Hematopoietic multipotent progenitor cell treated with erythropoietin and hydrocortisone succinate and interleukin-3 and kit ligand, for 8 days (in vitro differentiated cells): ENCODE measurements around the gene RAG2.

ENCODE experiments used
- DNase-seq: peaks from one replicate; pipeline ENCODE4 v3.0.0-alpha.2; 2015

RAG2 gene

DNA sequence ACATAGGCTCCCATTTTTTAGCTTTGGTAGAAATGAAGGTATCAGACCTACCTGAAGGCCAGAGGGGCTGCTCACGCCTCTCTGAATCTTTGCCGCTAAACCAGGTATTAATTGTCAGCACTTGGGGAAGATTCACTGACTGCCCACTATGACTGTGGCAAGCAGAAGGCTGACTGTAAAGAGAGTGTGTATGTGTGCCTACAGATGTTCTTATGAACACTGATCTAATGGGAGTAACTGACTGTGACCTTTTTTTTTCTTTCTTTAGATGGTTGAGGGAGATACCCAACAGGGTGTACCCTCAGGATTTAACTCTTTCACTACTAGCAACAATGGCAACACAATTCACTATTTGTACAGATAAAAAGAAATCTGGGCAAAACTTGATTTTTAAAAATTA lies at the start of gene RAG2:
Gene RAG2, minus strand, starts transcription at position 186 of the 400 bp plus-strand sequence. CDS start 4,068 bp downstream, outside the sequence.
- peak; percentile 40 for DNase-seq

DNA sequence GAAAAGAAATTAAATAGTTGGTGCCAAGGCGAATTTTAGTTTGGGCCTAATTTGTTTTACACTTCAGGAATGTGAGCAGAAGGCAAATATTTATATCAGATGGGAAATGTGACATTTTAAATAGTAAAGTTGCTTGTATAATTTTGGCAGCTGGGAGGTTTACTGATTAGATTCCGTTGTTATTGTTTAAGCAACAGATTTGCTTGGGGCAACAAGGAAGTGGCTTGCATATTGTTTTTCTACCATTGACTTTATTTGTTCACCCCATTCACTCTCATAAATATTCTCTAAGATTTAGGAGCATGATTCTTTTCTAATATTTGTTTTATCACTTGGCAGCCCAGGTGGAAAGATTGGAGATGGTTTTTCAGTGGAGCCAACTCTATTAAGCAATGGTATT lies 40.5 kb upstream of the RAG2 start:
- DNase-seq = no peak

DNA sequence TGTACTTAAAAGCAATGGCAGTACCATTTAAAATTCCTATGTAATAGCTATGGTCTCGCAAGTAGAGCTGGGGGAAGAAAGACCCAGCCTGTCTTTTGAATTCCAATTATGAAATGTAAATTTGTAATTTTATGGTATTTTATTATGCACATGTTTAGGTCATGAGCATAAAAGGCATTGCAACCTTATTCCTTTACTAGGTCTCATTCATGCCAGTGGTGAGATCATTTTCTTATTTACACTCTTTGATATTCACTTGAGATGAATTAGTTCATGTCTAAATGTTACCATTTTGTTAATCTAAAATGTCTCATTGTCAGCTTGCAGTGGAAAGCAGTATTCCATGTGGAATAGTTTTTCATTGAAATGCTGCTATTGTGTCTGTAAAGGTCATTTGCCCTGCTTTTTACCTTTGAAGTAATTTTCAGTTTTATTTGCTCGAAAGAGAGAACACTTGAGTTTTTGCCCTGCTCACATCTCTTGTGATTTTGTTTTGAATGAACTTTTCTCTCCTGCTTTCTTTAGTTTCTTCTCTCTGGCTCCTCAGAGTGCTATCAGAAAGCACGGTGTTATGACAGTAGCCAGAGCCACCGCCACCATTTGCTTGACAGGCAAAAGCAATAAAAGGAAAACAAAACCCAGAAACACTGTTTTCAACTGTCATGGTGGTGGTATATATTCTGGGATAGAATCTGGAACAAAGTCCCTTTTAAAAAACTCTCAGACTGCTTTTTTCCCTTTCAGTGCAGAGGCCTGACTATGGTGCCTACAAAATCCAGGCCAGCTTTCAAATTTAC lies 37.2 kb upstream of the RAG2 start:
- DNase-seq = no peak

DNA sequence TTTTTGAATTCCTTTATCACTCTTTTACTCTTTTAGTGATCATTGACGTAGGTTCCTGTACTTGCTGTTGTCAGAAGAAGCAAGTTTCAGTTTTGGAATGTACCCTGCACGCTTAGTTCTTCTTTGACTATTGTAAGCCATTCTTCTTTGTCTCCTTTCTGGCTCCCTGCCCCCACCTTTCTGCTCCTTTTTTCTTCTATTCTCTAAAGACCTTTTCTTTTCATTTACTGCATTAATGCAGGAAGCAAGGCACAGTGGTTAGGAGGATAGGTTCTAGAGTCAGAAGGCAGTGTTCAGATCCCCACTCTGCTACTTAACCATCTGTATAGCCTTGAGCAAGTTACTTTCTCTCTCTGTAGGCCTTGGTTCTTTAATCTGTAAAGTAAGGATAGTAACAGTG lies 33.7 kb upstream of the RAG2 start:
- no peak for DNase-seq

DNA sequence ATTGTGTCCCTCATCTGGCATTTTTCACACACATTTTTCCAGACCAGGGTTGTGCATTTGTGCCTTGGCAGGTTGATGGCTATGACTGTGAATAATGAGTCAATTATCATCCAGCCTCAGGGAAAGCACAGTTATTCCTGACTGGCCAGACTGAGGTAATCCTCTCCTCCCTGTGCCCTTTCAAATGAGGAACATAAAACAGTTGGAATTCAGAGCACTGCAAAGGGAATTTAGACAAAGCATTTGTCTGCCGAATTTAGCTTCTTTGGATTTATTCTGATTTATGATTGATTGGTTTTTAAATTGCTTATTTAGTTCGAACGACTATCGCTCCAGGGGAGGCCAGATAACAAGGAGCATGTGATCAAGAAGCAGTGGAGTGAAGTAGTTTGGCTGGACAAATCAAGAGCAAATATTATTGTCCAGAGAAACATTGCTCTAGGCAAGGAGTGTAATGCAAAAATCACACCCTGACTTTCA lies 30.8 kb upstream of the RAG2 start:
- no peak for DNase-seq

DNA sequence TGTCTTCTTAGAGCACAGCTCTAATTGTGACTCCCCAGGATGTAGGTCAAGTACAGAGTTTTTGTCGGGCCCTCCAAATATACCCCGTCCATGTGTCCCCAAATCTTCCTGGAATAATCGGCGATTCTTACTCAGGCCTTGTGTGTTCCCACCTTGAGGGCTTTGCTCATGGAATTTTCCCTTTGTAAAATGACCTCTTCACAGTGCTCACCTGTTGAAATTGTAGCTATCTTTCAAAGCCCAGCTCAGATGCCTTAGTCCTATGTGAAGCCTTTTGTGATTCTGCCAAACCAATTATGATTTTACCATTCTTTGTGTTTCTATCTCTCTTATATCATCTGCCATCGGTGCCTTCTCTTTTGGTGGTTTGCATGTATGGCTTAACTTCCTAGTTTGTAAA lies 30.1 kb upstream of the RAG2 start:
- no peak for DNase-seq

DNA sequence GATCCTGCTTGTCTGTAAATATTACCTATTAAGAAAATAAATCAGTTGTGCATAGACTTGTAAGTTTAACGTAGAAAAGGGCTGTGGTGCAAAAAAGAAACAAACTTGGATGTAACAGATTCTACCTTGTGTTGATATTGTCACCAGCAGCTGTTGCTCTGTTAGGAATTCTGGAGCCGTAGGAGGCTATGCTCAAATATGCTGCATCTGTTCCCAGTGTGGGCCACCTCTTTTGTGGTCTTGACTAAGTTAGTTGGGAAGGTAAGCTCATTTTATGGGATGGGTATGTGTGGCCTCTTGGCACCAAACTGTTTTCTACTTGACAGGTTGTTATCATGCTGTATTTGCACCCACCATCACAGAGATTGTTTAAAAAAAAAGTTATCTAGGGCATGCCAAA lies 29.4 kb upstream of the RAG2 start:
- no peak for DNase-seq

DNA sequence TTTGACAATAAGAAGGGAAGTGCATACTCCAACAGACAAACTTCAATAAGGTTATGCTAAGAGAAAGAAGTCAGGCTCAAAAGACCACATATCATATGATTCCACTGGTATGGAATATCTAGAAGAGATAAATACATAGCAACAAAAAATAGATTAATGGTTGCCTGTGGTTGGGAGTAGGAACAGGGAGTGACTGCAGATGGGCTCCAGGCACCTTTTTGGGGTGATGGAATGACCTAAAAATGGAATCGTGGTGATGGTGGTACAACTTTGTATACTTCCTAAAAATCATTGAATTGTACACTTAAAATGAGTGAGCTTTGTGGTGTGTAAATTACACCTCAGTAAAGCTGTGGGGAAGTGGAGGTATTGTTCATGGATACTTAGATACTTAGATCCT lies 29.0 kb upstream of the RAG2 start:
- DNase-seq = no peak

DNA sequence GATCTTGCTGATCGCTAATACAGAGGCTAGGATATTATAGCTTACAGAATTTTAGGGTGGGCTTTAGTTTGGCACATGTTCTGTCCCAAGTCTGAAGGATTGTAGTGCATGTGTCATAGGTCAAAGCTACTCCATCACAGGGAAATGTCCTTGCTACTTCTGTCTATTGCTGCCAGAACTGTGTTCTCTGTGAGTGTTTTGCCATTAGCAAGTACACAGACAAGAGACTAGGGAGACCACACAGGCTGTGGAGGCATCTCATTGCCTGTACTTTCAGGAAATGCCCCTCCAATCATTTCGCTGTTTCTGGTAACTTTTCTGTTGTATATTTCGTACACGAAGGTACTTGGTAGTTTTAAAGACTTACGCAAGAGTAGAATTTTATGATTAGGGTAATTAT lies 25.5 kb upstream of the RAG2 start:
- no peak for DNase-seq

DNA sequence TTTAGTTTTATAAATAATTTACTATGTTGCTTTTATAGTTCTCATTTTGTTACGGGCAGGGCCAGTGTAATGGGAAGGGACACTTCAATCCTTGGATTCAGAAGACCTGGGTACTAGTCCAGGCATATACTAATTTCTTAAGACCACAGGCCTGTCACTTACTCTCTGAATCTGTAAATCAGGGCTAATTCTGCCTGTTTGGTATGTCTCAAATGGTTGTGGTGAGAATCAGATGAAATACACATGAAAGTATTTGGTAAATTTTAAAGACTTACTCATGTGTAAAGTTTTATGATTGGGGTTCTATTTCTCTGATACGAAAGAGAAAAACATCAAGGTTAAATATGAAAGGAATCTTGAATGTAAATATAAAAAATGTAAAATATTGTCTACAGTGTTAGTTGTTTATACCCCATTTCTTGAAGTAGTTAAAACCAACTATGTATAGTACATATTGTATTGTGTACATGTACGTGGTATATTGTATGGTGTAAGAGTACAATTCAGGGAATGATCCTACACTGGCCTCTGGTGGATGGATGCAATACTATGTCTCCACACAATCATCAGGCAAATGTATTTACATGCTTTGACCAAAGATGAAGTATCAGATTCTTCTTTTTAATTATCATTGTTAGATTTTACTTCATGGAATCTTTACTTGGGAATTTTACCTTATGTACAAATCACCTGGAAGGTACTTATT lies 24.5 kb upstream of the RAG2 start:
- DNase-seq = peak; percentile 81

DNA sequence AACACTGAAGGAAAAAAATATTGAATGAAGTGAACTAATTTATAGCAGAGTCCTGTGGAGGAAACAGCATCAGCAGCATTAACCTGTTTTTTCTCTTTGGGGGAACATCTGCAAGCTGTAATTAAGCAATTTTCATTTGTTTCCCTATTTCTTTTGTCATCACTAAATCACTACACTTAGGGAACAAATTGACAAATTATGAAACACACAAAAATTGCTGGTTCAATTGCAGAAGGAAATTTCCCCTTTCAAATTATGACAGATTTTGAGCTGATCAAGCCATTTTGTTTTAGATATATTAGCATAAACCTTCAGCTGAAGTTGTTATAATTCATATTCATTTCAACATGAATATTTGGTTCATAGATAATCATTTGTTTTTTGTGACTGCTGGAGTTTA lies 22.2 kb upstream of the RAG2 start:
- no peak for DNase-seq

DNA sequence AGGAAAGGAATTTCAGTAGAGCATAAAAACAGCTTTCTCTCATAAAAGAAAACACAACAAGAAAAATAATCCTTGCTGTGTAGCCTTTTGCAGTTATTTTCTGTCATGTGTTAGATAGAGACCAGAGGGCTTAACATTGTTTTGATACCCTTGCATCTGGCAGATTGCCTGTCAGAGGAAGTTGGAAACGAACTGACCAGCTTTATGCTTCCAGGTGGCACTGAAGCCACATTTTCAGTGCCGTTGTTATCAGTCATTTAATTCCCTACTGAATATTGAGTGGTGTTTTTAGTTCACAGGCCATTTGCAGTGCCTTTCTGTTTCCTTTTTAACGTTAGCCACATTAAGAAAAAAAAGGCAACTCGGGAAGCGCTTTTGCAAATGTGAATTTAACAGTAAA lies 21.5 kb upstream of the RAG2 start:
- DNase-seq = peak; percentile 78

DNA sequence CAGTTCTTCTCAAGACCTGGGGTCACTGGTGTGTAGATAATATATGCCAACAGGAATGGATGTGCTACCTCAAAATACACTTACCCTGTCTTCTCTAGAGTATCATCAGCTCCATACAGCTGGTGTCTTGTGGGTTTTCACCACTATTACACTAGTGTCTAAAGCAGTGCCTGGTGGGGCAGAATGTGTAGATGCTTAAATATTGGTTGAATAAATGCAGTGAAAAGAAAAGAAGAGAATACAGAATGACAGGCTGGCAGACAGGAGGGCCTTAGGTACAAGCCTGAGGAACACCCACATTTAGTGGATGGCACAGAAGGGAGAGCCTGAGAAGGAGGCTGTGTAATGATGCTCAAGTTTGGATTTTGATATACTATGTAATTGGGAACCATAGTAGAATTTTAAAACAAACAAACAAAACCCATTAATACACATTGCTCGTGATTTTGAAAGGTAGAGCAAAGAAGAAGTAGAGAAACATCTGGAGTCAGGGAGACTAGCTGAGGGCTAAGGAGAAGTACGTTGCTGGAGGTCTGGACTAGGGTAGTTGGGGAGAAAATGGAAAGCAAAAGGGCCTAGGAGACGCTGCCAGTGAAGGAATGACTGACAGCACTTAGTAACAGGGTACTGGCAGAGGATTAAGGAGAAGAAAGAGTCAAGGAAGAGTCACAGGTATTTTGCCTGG lies 20.5 kb upstream of the RAG2 start:
- DNase-seq = no peak

DNA sequence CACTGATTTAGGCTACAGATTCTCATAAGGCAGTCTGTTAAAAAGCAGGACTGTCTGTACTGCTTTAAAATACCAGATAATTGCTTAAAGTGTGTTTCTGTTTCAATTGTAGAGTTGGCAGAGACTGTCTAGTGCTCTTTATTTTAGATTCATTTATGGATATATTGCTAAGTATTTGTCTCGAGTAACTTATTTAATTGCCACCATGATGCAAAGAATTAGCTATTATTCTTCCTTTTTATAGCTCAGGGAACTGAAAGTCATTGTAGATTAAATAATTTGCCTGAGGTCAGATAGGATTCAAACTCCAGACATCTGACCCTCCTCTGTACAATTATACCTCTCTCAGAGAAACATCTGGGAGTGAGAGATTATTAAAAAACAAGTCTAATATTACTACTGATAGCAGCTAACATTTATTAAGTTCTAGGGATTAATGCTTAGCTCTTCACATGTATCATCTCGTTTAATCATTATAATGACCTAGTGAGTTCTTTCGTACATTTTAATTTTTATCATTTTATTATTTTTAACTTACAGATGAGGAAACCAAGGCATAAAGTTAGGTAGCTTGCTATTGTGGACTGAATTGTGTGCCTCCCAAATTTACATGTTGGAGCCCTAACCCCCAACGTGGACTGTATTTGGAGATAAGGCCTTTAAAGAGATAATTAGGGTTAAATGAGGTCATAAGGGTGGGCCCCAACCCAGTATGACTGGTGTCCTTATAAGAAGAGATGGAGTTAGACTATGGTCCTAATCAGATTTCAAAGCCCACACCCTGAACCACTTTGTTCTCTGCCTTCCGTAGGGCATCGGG lies 19.7 kb upstream of the RAG2 start:
- peak; percentile 90 for DNase-seq

DNA sequence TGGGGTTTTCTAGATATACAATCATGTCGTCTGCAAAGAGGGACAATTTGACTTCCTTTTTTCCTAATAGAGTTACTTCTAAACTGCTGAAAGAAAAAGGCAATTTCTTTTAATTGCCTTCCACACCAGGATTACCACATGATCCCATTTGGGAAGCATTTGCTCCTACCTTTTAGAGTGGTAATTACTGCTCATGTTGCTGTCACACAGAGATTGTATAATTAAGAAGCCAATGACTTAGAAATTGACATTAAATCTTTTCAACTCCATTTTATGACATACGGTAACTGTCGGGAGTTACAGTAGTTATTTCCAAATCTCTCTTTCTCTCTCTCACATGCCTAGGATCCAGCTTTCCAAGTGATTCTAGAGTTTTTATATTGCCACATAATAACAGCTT lies 17.8 kb upstream of the RAG2 start:
- DNase-seq = no peak

DNA sequence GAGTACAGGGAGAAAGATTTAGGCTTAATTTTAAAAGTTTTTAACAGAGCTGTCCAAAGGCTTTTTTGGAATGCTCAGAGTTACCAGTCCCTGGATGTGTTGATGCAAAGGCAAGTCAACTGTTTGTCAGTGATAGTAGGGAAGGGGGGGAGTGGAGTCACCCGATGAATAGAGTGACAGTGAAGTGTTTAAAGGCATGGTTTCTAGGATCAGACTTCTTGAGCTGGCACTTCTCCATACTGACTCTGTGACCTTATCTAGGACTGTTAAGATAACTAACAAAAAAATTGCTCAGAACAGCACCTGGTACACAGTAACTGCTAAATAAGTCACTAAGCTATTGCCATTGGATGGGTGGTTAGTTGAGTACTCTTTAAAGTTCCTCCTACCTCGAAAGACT lies 11.3 kb upstream of the RAG2 start:
- peak; percentile 58 for DNase-seq

DNA sequence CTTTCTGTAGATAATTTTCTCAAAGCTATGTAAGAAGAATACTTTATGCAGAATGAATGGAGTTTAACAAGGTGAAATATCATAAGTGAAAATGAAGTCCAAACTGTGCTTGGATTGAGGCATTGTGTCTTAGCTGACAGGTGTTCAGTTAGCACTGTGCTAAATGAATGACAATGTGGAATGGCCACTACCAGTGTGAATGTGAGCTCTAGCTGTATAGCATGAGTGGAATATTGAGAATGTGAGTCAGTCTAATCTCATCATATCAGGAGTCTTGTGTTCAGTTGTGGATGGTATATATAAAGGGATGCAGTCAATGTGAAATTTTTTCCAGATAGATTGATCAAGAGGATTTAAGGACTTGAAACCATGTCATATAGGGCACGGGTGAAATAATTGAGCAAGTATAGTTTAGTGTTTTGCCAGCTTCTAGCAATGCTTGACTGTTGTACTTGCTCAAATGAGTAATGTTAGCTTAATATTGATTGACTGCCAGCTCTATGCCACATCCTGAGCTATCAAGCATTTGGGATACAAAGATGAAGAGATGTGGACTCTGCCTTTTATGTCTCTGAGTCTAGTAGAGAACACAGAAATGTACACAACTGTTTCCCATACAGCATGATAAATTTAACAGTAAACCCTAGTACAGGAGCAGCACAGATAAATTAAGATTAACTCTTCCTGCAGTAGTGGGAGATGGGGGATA lies 10.6 kb upstream of the RAG2 start:
- no peak for DNase-seq

DNA sequence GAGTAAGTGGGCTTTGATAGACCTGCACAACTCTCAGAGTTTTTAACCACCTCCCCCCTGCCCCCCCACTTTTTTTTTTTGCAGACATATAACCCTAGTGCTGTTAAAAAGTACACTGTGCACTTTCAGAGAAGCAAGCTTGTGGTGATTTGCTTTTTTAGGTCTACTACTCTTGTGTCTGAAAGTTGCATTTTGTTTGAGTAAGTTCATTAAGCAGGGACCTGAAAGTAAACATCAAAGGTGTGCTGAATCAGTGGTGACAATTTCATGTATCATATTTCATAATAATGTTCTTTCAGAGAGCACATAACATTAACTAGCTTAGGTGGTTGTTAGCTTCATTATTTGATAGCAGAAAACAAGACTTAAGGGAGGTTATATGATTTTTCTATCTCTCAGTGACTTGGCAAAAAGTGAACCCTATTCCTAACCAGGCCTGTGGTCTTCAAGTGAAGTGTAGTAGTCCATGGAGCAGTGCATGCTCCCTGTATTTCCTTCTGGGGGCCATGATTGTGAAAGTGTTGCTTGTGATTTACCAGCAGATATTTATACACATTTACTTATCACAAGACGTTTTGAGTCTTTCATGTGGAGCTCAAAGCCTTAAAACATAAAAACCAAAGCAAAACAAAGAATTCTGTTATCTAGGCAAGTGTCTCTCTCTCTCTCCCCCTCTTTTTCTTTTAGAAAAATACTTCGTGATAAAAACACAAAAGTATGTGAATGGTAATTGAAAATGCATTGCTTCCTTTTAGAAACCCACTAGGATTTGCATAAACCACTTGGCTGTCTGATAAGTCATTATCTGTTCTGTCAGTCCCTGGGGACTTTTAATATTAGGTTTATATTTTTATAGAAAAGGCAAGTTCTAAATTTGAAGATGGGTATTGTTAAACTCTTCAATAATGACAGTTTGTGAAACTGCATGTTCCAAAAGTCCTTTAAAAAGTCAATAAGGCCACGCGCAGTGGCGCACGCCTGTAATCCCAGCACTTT lies 7.5 kb upstream of the RAG2 start:
- DNase-seq = no peak

DNA sequence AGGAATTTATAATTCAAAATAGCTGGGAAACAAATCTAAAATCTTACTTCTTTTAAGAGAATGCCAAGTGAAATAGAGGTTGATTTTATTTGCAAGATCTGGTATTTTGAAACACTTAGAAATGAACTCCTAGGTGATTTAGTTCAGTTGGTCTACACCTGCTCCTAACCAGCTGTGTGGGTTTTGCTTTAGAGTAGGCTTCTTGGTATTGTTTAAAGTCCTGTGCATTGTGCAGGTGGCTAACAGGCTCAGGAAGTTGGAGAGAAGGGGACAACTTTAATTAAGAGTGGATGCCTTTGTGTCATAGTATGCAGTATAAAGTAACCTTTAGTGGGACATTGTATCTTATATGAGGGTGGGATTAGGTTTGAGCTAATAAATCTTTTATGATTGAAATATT lies 4.1 kb upstream of the RAG2 start:
- DNase-seq = no peak

DNA sequence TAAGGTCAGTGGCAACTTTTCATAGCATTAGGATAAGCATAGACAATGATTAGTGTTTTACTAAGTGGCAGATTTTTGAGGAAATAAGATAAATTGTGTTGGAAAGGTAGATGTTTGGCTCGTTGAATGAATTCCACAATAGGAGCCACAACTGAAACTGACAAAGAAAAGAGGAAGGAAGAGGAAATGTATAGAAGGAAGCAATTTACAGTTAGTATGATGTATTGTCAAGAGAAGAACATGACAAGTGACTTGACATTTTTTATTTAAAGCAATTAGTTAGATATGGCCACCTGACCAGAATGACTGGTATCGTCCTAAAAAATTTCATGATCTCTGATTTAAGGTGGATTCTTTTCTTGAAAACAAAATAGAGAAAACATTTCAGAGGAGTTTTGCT lies 3.1 kb upstream of the RAG2 start:
- no peak for DNase-seq

DNA sequence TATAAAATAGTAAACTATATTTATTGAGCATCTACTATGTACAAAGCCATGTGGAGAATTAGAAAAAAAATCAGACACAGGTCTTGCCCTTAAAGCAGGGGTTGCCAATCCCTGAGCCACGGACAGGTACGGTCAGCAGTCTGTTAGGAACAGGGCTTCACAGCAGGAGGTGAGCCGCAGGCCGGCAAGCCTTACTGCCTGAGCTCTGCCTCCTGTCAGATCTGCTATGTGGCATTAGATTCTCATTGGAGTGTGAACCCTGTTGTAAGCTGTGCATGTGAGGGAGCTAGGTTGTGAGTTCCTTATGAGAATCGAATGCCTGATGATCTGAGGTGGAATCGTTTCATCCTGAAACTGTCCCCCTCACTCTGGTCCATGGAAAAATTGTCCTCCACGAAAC lies 2.1 kb upstream of the RAG2 start:
- no peak for DNase-seq
